Astrocyte (in vitro differentiated cells and primary cell): ENCODE measurements around the gene OXLD1.

Experiments used
- CTCF ChIP-seq: IDR thresholded peaks from 2 replicates; pipeline ENCODE4 v1.5.1; 2011; ENCODE audit warnings: low read depth, mild to moderate bottlenecking, inconsistent platforms, low read length, moderate library complexity; ENCODE audit not compliant: insufficient read depth
- EZH2 ChIP-seq: IDR thresholded peaks from 2 replicates; pipeline ENCODE4 v1.6.1; 2012; ENCODE audit warnings: mild to moderate bottlenecking, low read length, inconsistent platforms; ENCODE audit not compliant: insufficient read depth

- TF ChIP-seq CTCF (no peak), EZH2 (no peak)
Observed at GRCh38 chr17:81715107-81715871, 48.9 kb upstream of the OXLD1 start.
